Testis (tissue), 3 donors: ENCODE measurements around the gene ATP8A1. TPM values are rescaled to one million over a fixed set of nuclear protein-coding genes. Genes with fewer than 3 reads are reported as not detected.

Experiments
- DNase-seq: peaks from one replicate; pipeline ENCODE4 v3.0.0-alpha.2; 2019
- H3K27ac ChIP-seq, 2 donors: fragments of 200-600 bp; sonication (generic); one replicate each; pipeline ENCODE4 v1.5.1; 2019
- H3K27me3 ChIP-seq: fragments of 200-600 bp; sonication (generic); one replicate; pipeline ENCODE4 v1.5.1; 2019
- H3K36me3 ChIP-seq: fragments of 200-600 bp; sonication (generic); one replicate; pipeline ENCODE4 v1.5.1; 2017; ENCODE audit warnings: low read depth; ENCODE audit errors: missing control alignments
- H3K4me1 ChIP-seq: fragments of 200-600 bp; sonication (generic); one replicate; pipeline ENCODE4 v1.5.1; 2019
- H3K4me3 ChIP-seq, 2 donors: fragments of 200-600 bp; sonication (generic); one replicate each; pipeline ENCODE4 v1.5.1; 2017 to 2019
- H3K9me3 ChIP-seq: fragments of 200-600 bp; sonication (generic); one replicate; pipeline ENCODE4 v1.5.1; 2017
- CTCF ChIP-seq, 3 experiments: fragments of 450-650 bp in 2 of 3; fragments of 200-600 bp in 1 of 3; sonication (generic) in 1 of 3; IDR thresholded peaks; one replicate each; pipeline ENCODE4 v1.5.1; 2016 to 2019; ENCODE audit warnings: antibody characterized with exemption in 3 of 3, mild to moderate bottlenecking in 2 of 3, moderate library complexity in 1 of 3
- POLR2A ChIP-seq: fragments of 450-650 bp; IDR thresholded peaks from one replicate; pipeline ENCODE4 v1.6.1; 2017; ENCODE audit warnings: antibody characterized with exemption, mild to moderate bottlenecking, moderate library complexity
- WGBS, 2 donors: methylation state at CpG; one replicate each; pipeline ENCODE4 v1.1.5; 2018; 5-methylcytosine and 5-hydroxymethylcytosine counted together
- intact Hi-C: fragments of 100-400 bp; cut with DNase I; formaldehyde crosslinking; loops from one replicate; pipeline ENCODE4 v1.15.1; 2023; ENCODE audit warnings: low total_unique reads
- polyA plus RNA-seq: library from polyadenylated mRNA; stranded (reverse); fragments of 350-450 nt; fragmentation: Illumina TruSeq; extraction: RNeasy Lipid Tissue Mini Kit (QIAGEN cat#74804); gene quantifications from one replicate; pipeline ENCODE4 v1.2.3, GENCODE V29; 2014; ENCODE audit warnings: low read depth, low replicate concordance; ENCODE audit not compliant: insufficient read depth
- total RNA-seq, 2 donors: library from RNA; depleted of rRNA; stranded (reverse); fragments of >200 nt; gene quantifications; one replicate each; pipeline ENCODE4 v1.2.3, GENCODE V29; 2016

The ATP8A1 gene
- total and polyA plus RNA-seq, 3 donors from 2014 or later, result 5.5 to 32.5 (median 18.8) TPM

- no peaks in the 10 kb centered on the region for H3K27me3 ChIP-seq
- intact Hi-C loops, result no loop called here
- no peaks in the 10 kb centered on the region for H3K4me1 ChIP-seq
- H3K27ac ChIP-seq, result no peak overlapping the region
- H3K36me3 ChIP-seq, result no peaks in the 10 kb centered on the region
- no peak for TF ChIP-seq CTCF (IDR thresholded peaks at IDR 0.05)
- no peak for TF ChIP-seq POLR2A
- no peak overlapping the region for H3K4me3 ChIP-seq
- WGBS, 2 donors, result 0% methylated on average over 1 of the region's 1 CpG
- no peaks in the 10 kb centered on the region for H3K9me3 ChIP-seq
- no peak for DNase-seq
Measured at GRCh38 chr4:42690537-42690936, 33.6 kb upstream of the ATP8A1 start.

- no peak for DNase-seq
- no peaks in the 10 kb centered on the region for H3K9me3 ChIP-seq
- no peaks in the 10 kb centered on the region for H3K36me3 ChIP-seq
- no peaks in the 10 kb centered on the region for H3K27me3 ChIP-seq
- H3K4me3 ChIP-seq, result no peak overlapping the region
- intact Hi-C loops, result no loop called here
- no peak for TF ChIP-seq POLR2A
- no peak for TF ChIP-seq CTCF (IDR thresholded peaks at IDR 0.05)
- H3K27ac ChIP-seq, result no peak overlapping the region
- H3K4me1 ChIP-seq, result no peaks in the 10 kb centered on the region
Measured at GRCh38 chr4:42683393-42683792, 26.5 kb upstream of the ATP8A1 start.

GRCh38 chr4:42678512-42678911 is 21.6 kb upstream of the ATP8A1 start:
- intact Hi-C loops, result no loop called here
- TF ChIP-seq POLR2A (no peak), CTCF (IDR thresholded peaks at IDR 0.05) (no peak)
- H3K27ac ChIP-seq, result no peak overlapping the region
- no peaks in the 10 kb centered on the region for H3K27me3 ChIP-seq
- H3K4me3 ChIP-seq, result no peak overlapping the region
- no peaks in the 10 kb centered on the region for H3K36me3 ChIP-seq
- 94% methylated on average over 1 of the region's 1 CpG for WGBS, 2 donors
- H3K9me3 ChIP-seq, result no peaks in the 10 kb centered on the region
- DNase-seq, result no peak
- H3K4me1 ChIP-seq, result no peaks in the 10 kb centered on the region

- no peak for DNase-seq
- 70 to 79% methylated on average over 8 of the region's 8 CpGs for WGBS, 2 donors
- Histone ChIP-seq H3K36me3 (no peaks in the 10 kb centered on the region), H3K27ac (no peak overlapping the region), H3K27me3 (no peaks in the 10 kb centered on the region), H3K4me3 (no peak overlapping the region), H3K9me3 (no peaks in the 10 kb centered on the region), H3K4me1 (no peaks in the 10 kb centered on the region)
- TF ChIP-seq POLR2A (no peak), CTCF (IDR thresholded peaks at IDR 0.05) (no peak)
- intact Hi-C loops, result no loop called here
Measured at GRCh38 chr4:42676066-42676951, 19.4 kb upstream of the ATP8A1 start.

GRCh38 chr4:42673082-42673425 is 16.1 kb upstream of the ATP8A1 start:
- no peak for TF ChIP-seq POLR2A
- TF ChIP-seq CTCF (IDR thresholded peaks at IDR 0.05), result no peak

More at GRCh38 chr4:42673082-42673425, 16.1 kb upstream of the ATP8A1 start:
- 26 to 37% methylated on average over 2 of the region's 2 CpGs for WGBS, 2 donors
- Histone ChIP-seq H3K27me3 (no peaks in the 10 kb centered on the region), H3K4me1 (no peaks in the 10 kb centered on the region), H3K27ac (no peak overlapping the region), H3K36me3 (no peaks in the 10 kb centered on the region), H3K4me3 (no peak overlapping the region), H3K9me3 (no peaks in the 10 kb centered on the region)
- DNase-seq, result no peak
- intact Hi-C loops, result no loop called here
